Smooth muscle cell of the coronary artery (primary cell): Measurements from ENCODE around the gene NOG. TPM values are rescaled to one million over a fixed set of nuclear protein-coding genes. Genes with fewer than 3 reads are reported as not detected.

Experiments used
- total RNA-seq: library from RNA; depleted of rRNA; stranded (reverse); fragments of >200 nt; gene quantifications from 2 replicates; pipeline ENCODE4 v1.2.3, GENCODE V29; 2014; ENCODE audit warnings: low replicate concordance

The NOG gene
- total RNA-seq: 0.23 TPM in 1 of 2 replicates, not detected in the other

GRCh38 chr17:56593646-56594319 lies at the start of gene NOG:
TSS of gene NOG (plus strand) at chr17:56593699. CDS start at chr17:56594224, 525 bp downstream.

Other genes with a start within 250 kb of the NOG start
- 0.68 and 0.70 TPM in 2 replicates for gene C17orf67, start 240.2 kb downstream of the NOG start, total RNA-seq
- gene DGKE, start 240.5 kb downstream of the NOG start, total RNA-seq: 2.1 and 2.2 TPM in 2 replicates